Neural cell (in vitro differentiated cells): ENCODE measurements around the gene CASZ1. TPM values are rescaled to one million over a fixed set of nuclear protein-coding genes. Genes with fewer than 3 reads are reported as not detected.

ENCODE experiments used
- H2AFZ ChIP-seq: fragments of 200-600, 300-800 bp; sonication (generic), shearing (Covaris generic); 2 replicates; pipeline ENCODE4 v1.6.0; 2014; ENCODE audit warnings: low read depth, mild to moderate bottlenecking, antibody characterized with exemption, low read length, moderate library complexity
- H3F3A ChIP-seq: fragments of 200-600 bp; shearing (Covaris generic); 2 replicates; pipeline ENCODE4 v1.6.1; 2016; ENCODE audit warnings: mild to moderate bottlenecking, moderate library complexity, mixed read lengths, antibody characterized with exemption, low read length; ENCODE audit not compliant: insufficient read depth, poor library complexity, severe bottlenecking
- H3K27ac ChIP-seq: fragments of 200-600, 300-800 bp; sonication (generic), shearing (Covaris generic); 2 replicates; pipeline ENCODE4 v1.5.1; 2014; ENCODE audit warnings: mild to moderate bottlenecking, low read length, moderate library complexity
- H3K27me3 ChIP-seq: fragments of 300-800, 200-600 bp; sonication (generic), shearing (Covaris generic); 2 replicates; pipeline ENCODE4 v1.6.0; 2014; ENCODE audit warnings: mild to moderate bottlenecking, low read depth, low read length, moderate library complexity; ENCODE audit not compliant: insufficient read depth
- H3K36me3 ChIP-seq: fragments of 300-800, 200-600 bp; sonication (generic), shearing (Covaris generic); 2 replicates; pipeline ENCODE4 v1.5.1; 2014; ENCODE audit warnings: mild to moderate bottlenecking, antibody characterized with exemption, low read length, moderate library complexity; ENCODE audit not compliant: insufficient read depth
- H3K4me2 ChIP-seq: fragments of 300-800, 200-600 bp; sonication (generic), shearing (Covaris generic); 2 replicates; pipeline ENCODE4 v1.6.0; 2014; ENCODE audit warnings: mild to moderate bottlenecking, low read length
- H3K4me3 ChIP-seq: fragments of 300-800, 200-600 bp; sonication (generic), shearing (Covaris generic); 2 replicates; pipeline ENCODE4 v1.5.1; 2014; ENCODE audit warnings: mild to moderate bottlenecking, low read length, moderate library complexity
- H3K79me2 ChIP-seq: fragments of 200-600 bp; shearing (Covaris generic); replicated peaks from 2 replicates; pipeline ENCODE4 v1.6.0; 2014; ENCODE audit warnings: mild to moderate bottlenecking, low read length, moderate library complexity; ENCODE audit not compliant: insufficient read depth
- H3K9ac ChIP-seq: fragments of 300-800, 200-600 bp; sonication (generic), shearing (Covaris generic); 2 replicates; pipeline ENCODE4 v1.6.1; 2016; ENCODE audit warnings: mild to moderate bottlenecking, low read length, mixed read lengths
- H3K9me2 ChIP-seq: fragments of 200-600 bp; shearing (Covaris generic); 2 replicates; pipeline ENCODE4 v1.6.1; 2016; ENCODE audit warnings: mild to moderate bottlenecking, low read length, mixed read lengths; ENCODE audit not compliant: insufficient read depth
- H3K9me3 ChIP-seq: fragments of 200-600, 300-800 bp; sonication (generic), shearing (Covaris generic); 2 replicates; pipeline ENCODE4 v1.6.1; 2016; ENCODE audit warnings: mild to moderate bottlenecking, mixed run types, low read length, moderate library complexity, mixed read lengths
- H4K20me1 ChIP-seq: fragments of 200-600 bp; shearing (Covaris generic); 2 replicates; pipeline ENCODE4 v1.6.1; 2016; ENCODE audit warnings: mild to moderate bottlenecking, mixed run types; ENCODE audit not compliant: insufficient read depth
- EP300 ChIP-seq: fragments of 450-650 bp; conservative IDR thresholded peaks from 2 replicates; pipeline ENCODE4 v1.6.1; 2014; ENCODE audit warnings: antibody characterized with exemption, mild to moderate bottlenecking, moderate library complexity; ENCODE audit not compliant: poor library complexity, severe bottlenecking
- EZH2 ChIP-seq: fragments of 200-600, 300-800 bp; shearing (Covaris generic), sonication (generic); IDR thresholded peaks from 2 replicates; pipeline ENCODE4 v1.6.1; 2014; ENCODE audit warnings: antibody characterized with exemption, low read length, borderline replicate concordance, mild to moderate bottlenecking; ENCODE audit not compliant: insufficient read depth, poor library complexity, severe bottlenecking
- MXI1 ChIP-seq: fragments of 450-650 bp; conservative IDR thresholded peaks from 2 replicates; pipeline ENCODE4 v1.6.1; 2014; ENCODE audit warnings: antibody characterized with exemption, mild to moderate bottlenecking; ENCODE audit not compliant: poor library complexity, severe bottlenecking
- POLR2AphosphoS5 ChIP-seq: IDR thresholded peaks from 2 replicates; pipeline ENCODE4 v1.6.1; 2012
- RAD21 ChIP-seq: fragments of 450-650 bp; conservative IDR thresholded peaks from 2 replicates; pipeline ENCODE4 v1.6.1; 2014; ENCODE audit warnings: antibody characterized with exemption, mild to moderate bottlenecking, moderate library complexity
- SMC3 ChIP-seq: fragments of 450-650 bp; conservative IDR thresholded peaks from 2 replicates; pipeline ENCODE4 v1.6.1; 2014; ENCODE audit warnings: antibody characterized with exemption, mild to moderate bottlenecking, moderate library complexity; ENCODE audit not compliant: poor library complexity
- TAF1 ChIP-seq: IDR thresholded peaks from 2 replicates; pipeline ENCODE4 v1.6.1; 2012; ENCODE audit warnings: low read depth
- polyA plus RNA-seq: library from polyadenylated mRNA; depleted of rRNA; stranded (reverse); fragments of >200 nt; gene quantifications from 2 replicates; pipeline ENCODE4 v1.2.3, GENCODE V29; 2014
- TF ChIP-seq, protein P1 (sequence below): IDR thresholded peaks from 2 replicates; pipeline ENCODE4 v1.6.1; 2012; ENCODE audit warnings: borderline replicate concordance
- TF ChIP-seq, protein P2 (sequence below): fragments of 450-650 bp; IDR thresholded peaks from 2 replicates; pipeline ENCODE4 v1.5.1; 2014; ENCODE audit warnings: antibody characterized with exemption, mild to moderate bottlenecking, moderate library complexity; ENCODE audit not compliant: poor library complexity, severe bottlenecking

CASZ1 gene
- polyA plus RNA-seq, 1 donor from 2014 or later: 0.27 TPM

DNA sequence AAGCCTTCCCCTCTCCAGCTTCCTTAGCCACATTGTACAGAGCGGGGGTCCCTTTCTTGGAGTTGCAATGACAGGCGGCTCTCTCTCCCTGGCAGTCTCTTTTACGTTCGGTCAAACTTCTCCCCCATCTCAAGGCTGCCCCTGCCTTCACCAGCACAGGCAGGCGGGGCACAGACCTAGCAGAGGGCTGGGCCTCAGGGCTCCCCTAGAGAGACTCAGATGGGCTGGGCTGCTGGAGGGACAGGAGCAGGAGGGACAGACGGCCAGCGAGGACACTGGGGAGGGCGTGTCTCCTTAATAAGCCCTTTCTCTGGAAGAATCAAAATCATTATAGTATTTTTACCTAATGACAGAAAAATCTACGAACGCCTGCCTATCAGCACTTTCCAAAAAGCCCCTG lies 79.6 kb downstream of the CASZ1 start:
- no peaks in the 10 kb centered on the region for H3K27me3 ChIP-seq
- no peak overlapping the region for H2AFZ ChIP-seq
- TF ChIP-seq EP300 (no peak), TAF1 (no peak), EZH2 (no peak), POLR2AphosphoS5 (no peak), MXI1 (no peak), SMC3 (no peak), RAD21 (no peak)
- TF ChIP-seq, protein P1, sequence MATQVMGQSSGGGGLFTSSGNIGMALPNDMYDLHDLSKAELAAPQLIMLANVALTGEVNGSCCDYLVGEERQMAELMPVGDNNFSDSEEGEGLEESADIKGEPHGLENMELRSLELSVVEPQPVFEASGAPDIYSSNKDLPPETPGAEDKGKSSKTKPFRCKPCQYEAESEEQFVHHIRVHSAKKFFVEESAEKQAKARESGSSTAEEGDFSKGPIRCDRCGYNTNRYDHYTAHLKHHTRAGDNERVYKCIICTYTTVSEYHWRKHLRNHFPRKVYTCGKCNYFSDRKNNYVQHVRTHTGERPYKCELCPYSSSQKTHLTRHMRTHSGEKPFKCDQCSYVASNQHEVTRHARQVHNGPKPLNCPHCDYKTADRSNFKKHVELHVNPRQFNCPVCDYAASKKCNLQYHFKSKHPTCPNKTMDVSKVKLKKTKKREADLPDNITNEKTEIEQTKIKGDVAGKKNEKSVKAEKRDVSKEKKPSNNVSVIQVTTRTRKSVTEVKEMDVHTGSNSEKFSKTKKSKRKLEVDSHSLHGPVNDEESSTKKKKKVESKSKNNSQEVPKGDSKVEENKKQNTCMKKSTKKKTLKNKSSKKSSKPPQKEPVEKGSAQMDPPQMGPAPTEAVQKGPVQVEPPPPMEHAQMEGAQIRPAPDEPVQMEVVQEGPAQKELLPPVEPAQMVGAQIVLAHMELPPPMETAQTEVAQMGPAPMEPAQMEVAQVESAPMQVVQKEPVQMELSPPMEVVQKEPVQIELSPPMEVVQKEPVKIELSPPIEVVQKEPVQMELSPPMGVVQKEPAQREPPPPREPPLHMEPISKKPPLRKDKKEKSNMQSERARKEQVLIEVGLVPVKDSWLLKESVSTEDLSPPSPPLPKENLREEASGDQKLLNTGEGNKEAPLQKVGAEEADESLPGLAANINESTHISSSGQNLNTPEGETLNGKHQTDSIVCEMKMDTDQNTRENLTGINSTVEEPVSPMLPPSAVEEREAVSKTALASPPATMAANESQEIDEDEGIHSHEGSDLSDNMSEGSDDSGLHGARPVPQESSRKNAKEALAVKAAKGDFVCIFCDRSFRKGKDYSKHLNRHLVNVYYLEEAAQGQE: no peak
- TF ChIP-seq, protein P2, sequence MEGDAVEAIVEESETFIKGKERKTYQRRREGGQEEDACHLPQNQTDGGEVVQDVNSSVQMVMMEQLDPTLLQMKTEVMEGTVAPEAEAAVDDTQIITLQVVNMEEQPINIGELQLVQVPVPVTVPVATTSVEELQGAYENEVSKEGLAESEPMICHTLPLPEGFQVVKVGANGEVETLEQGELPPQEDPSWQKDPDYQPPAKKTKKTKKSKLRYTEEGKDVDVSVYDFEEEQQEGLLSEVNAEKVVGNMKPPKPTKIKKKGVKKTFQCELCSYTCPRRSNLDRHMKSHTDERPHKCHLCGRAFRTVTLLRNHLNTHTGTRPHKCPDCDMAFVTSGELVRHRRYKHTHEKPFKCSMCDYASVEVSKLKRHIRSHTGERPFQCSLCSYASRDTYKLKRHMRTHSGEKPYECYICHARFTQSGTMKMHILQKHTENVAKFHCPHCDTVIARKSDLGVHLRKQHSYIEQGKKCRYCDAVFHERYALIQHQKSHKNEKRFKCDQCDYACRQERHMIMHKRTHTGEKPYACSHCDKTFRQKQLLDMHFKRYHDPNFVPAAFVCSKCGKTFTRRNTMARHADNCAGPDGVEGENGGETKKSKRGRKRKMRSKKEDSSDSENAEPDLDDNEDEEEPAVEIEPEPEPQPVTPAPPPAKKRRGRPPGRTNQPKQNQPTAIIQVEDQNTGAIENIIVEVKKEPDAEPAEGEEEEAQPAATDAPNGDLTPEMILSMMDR: no peak

DNA sequence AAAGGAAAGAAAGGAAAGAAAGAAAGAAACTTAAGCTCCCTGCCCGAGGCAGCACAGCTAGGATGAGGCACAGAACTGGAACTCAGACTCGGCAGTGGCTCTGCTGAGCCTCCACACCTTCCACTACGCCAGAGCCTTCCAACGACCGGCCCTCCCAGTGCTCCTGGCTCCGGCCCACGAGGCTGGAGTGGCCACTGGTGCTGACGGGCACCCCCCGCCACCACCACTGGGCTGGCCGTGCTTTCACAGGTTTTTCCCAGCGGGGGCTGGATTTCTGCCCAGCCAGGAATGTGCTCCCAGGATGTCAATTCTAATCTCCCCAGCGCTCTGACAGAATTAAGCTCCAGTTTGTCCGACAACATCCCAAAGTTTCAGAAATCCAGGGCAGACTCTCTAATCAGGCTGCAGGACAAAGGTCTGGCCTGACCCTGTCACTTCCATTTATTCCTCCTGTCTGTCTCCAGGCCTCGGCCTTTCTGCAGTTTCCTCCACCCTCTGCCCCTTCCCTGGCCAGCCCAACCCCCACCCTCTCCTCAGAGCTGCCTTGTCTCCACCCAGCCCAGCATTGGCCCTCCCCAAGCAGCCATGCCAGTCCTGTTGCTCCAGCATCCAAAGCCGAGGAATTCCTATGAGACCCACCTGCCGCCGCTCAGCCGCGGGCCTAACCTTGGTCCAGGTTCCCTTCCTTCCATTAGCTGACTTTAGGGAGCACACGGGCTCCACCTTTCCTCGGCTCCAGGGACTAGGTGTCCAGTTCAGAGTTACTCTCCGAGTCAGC lies 81.9 kb downstream of the CASZ1 start:
- H3K9me3 ChIP-seq: no peaks in the 10 kb centered on the region
- H3K4me3 ChIP-seq: no peak overlapping the region
- no peak for TF ChIP-seq TAF1
- no peak for TF ChIP-seq EZH2
- TF ChIP-seq EP300: no peak
- TF ChIP-seq MXI1: no peak
- TF ChIP-seq, protein P1: no peak
- TF ChIP-seq, protein P2: no peak
- TF ChIP-seq SMC3: no peak
- TF ChIP-seq RAD21: no peak
- no peak for TF ChIP-seq POLR2AphosphoS5
- H3F3A ChIP-seq: no peaks in the 10 kb centered on the region
- H3K79me2 ChIP-seq: no peaks in the 10 kb centered on the region
- no peak overlapping the region for H3K27ac ChIP-seq
- no peaks in the 10 kb centered on the region for H4K20me1 ChIP-seq
- H3K9ac ChIP-seq: no peak overlapping the region
- H3K27me3 ChIP-seq: no peaks in the 10 kb centered on the region
- no peak overlapping the region for H3K4me2 ChIP-seq
- H3K36me3 ChIP-seq: no peaks in the 10 kb centered on the region
- H2AFZ ChIP-seq: no peak overlapping the region
- H3K9me2 ChIP-seq: no peaks in the 10 kb centered on the region

More for the DNA sequence above, 79.6 kb downstream of the CASZ1 start:
- no peak overlapping the region for H3K9ac ChIP-seq
- H3K9me2 ChIP-seq: no peaks in the 10 kb centered on the region
- H3K9me3 ChIP-seq: no peaks in the 10 kb centered on the region
- H3K27ac ChIP-seq: no peak overlapping the region
- H3K36me3 ChIP-seq: no peaks in the 10 kb centered on the region
- H4K20me1 ChIP-seq: no peaks in the 10 kb centered on the region
- H3K79me2 ChIP-seq: no peaks in the 10 kb centered on the region
- H3K4me2 ChIP-seq: no peak overlapping the region
- no peak overlapping the region for H3K4me3 ChIP-seq
- H3F3A ChIP-seq: no peaks in the 10 kb centered on the region
